NCI-H187 (cell line): ENCODE measurements around the gene ATP1B3.
"Not testable (repeated sequence)": the region's sequence is repeated elsewhere in the genome, so short reads cannot be mapped to it uniquely, and the experiment has no call there.

Source experiments
- DNase-seq, 2 experiments: peaks; one replicate each; lab custom pipeline; 2025; lab: John Stamatoyannopoulos, UW

Gene ATP1B3

DNA sequence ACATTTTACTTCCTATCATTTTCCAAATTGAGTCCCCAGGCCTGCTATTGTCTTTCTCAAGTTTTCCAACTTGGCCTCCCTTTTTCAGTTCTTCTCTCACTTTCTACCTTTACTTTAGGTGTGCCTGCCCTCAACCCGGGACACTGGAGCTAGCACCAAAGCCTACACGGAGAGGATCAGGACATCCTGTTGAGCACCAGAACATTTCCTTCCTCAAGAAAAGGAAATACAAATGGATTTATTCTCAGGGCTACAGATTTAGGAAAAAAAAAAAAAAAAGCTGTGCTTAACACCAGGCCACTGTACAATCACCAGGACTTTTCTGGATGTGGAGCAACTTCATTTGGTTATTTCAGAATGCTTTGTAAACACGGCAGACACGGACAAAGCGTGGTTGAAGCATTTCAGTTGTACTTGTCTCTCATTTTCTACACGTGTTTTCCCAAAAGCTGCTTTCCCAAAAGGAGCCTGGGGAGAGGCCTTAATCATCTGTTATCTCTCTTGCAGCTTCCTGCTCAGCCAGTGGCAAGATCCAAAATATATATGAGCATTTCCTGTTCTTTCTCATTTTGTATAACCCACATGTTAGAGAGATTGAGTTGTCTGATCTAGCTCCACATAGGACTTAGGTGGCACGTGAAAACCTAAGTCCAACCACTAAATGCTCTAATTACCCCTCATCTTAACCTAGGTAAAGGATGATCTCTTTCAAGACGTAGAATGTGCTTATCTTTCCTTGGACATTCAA, 15.5 kb upstream of the ATP1B3 start:
- DNase-seq = no peak

DNA sequence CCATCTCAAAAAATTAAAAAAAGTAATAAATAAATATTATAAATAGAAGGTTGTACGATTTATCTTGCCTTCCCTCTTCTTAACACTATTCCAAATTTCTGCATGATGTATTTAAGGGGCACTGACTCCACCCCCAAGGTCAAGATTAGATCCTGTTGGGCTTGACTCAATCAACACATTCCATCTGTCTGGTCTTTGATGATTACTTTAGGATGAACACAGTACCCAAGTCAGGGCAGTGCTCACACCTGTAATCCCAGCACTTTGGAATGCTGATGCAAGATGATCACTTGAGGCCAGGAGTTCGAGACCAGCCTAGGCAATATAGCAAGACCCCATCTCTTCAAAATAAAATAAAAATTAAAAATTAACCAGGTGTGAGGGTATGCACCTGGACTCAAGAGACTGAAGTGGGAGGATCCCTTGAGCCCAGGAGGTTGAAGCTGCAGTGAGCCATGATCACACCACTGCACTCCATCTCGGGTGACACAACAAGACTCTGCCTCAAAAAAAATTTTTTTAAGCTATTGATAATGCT, 14.1 kb upstream of the ATP1B3 start:
- DNase-seq = no peak

DNA sequence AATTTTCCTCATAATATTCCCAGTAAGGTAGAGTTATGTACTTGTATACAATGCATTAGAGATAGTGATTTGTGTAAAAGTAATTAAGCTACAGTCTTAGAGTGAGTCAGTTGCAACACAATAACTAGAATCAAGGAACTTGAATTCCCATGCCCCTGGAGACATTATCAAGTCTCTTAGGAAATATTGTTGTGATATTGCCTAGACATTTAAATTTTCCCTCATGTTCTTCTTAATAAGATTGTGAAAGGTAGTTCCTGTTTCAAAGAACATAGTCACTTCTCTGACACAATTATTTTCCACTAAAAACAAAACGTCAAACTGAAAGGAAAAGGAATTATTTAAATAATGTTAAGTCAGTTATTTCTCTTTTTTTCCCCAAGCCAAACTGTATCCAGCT, 13.0 kb upstream of the ATP1B3 start:
- DNase-seq = no peak

DNA sequence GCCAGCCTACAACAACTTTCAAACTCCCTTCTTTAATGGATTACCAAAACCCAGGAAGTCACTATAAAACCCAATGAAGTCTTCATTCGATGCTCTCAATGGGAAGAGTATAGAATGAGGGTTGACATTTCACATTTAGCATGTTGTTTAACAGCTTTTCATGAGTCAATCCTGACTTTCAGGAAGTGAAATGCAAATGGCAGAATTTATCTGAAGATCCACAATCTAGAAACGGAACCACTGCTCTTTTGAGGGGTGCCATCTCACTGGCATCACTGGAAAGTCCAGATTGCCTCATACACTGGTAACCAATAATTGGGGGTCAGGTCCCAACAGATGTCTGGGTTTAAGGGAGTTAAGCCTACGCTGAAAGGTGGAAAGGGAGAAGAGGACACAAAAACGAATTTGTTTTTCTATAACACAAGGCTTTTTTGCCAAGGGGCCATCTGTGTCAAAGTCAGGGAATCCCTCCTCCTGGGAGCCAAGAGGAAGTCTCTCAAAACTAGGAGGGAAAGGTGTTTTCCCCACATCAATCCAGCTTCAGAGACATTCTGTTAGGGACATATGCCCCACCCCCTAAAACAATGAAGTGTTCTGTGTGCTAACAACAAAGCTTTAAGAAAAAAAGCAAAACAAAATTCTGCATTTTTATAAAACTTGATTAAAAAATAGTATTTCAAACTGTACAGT, 12.0 kb upstream of the ATP1B3 start:
- no peak for DNase-seq

DNA sequence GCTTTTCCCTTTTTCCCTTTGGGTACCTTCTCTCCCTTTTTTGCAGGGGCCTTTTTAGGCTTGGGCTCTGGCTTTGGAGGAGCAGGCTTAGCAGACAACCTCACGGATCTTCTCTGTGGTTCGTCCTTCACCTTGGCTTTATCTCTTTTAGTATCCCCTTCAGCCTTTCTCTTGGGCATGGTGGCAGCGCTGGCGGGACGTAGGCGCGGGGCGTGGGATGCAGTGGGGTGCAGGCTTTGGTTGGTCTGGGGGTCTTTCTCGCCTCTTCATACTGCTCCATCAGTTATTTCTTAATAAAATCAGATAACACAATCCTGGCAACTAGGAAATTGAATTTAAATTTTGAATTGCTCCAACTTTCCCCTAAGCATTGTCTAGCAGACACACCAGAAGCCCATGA, 11.3 kb upstream of the ATP1B3 start:
- no peak for DNase-seq

DNA sequence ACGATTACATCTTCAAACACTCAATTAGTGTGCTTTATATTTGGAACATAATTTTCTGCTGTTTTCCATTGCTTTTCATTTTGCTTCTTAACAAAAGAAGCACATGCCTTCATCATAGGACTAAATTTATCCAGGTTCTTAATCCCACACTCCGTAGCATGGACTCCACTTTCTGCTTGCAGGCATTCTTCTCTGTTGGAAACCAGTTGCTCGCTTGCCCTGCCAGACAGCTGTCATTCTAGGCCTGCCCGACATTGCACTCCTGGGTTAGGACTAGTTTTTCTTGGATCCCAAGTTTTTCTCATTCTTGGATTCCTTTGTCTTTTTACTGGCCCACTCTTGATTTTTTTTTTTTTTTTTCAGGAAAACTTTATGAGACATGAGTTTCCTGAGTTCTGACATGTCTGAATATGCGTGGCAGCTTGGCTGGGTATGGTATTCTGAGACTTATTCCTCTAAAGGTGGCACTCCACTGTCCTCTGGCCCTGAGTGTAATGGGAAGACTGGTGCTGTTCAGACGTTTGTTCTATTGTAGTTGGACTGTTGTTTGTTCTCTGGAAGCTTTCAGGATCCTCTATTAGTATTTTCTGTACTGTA, 6.3 kb upstream of the ATP1B3 start:
- no peak for DNase-seq

DNA sequence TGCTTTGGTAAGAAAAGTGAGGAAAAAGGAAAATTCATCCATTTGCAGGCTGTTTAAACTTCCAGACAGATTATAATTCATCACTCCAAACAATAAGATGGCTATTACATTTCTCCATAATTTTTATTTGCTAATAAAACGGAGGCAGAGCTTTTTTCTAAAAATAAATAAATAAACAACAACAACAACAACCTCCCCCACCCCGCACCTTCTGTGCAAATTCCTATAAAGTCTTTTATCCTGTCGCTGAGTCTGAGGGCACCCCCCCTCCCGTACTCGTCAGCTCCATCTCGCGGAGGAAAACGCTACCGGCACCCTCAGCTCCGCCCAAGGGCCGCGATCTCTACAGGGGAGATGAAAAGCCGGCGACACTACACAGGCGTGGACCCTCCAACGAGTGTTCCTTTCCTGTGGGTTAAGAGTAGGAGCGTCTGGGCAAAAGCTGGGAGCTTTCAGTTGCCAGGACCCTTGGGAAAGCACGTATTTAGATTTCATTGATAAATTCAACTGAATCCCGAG, 1.0 kb upstream of the ATP1B3 start:
- DNase-seq = peak; percentile 50 to 52

DNA sequence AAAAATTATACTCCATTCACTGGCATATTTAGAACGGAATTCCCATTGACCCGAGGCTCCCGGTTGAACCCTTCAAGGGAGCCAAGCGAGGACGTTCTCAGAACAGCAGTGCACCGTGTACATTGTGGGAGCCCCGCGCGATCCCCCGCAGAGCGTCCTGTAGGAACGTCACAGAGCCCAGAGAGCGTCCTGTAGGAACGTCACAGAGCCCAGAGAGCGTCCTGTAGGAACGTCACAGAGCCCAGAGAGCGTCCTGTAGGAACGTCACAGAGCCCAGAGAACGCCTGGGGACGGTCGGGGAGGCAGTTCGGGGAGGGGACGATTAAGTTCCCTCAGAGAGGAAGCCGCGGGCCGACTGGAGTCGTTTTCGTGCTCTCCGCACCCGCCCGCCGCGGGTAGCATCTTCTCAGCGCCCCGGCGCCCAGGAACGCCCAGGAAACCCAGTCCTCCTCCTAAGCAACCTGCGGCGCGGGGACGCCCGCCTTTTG, 506 bp upstream of the ATP1B3 start:
- peak; percentile 55 for DNase-seq

DNA sequence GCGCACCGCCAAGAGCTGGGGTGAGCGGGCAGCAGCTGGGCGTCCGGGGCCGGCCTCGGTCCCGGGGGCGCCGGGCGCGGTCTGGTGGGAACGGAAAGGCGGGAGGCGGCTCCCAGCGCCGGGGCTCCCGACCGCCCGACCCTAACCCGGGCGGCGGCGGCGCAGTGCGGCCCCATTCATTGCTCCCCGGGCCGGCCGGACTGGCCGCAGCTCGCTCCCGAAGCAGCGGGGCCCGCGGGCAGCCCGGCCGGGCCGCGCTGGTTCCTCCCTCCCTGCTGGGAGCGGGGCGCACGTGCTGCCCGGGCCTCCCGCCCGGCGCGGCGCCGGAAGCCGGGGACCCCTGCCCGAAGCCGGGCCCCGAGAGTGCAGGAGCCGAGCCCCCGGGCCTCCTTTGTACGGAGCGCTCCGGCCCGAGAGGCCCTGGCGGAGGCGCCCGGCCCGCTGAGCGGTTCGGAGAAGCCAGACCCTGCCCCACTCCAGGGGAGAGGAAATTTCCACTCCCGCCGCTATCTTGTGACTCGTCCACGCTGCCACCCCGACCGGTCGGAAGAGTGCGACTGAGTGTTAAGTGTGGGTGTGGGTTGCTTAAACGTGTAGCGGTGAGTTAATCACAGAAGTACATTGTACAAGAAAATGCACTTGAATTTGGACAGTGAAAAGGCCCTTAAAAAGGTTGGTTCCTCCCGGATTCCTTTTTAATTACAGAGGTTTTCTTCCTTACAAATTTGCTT, 613 bp downstream of the ATP1B3 start:
- DNase-seq = no peak

DNA sequence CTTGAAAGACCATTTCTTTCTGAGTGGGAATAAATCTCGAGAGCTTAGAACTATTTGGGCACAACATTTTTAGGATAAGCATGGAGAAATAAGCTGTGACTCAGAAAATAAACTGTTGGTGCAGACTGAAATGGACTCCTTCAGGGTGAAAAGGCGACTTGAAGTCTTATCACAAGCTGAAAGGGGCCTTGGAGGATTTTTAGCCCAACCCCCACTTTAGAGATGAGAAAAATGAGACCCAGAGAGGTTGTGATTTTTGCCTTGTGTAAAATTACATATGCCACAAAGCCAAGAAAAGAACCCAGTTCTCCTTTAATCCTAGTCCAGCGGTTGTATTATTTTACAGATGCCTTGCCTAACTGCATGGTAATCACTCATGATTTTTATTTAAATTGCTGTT, 1.5 kb downstream of the ATP1B3 start:
- no peak for DNase-seq

DNA sequence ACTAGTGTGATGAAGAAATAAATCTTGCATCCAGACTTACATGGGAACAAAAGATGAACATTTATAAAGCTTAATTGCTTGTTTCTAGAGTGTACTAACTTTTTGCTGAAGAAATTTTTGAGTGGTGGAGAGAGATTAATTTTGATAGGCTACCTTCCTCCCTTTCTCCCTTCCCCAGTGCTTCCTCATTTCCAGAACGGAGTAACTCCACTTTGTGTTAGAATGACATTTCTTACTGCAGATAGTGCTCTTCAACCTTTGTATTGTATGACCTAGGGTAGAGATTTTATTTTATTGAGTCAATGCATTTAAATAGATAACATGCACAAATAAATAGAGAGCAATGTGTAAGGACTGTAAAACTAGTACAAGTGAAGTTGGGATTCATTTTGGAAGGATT, 1.9 kb downstream of the ATP1B3 start:
- DNase-seq = no peak

DNA sequence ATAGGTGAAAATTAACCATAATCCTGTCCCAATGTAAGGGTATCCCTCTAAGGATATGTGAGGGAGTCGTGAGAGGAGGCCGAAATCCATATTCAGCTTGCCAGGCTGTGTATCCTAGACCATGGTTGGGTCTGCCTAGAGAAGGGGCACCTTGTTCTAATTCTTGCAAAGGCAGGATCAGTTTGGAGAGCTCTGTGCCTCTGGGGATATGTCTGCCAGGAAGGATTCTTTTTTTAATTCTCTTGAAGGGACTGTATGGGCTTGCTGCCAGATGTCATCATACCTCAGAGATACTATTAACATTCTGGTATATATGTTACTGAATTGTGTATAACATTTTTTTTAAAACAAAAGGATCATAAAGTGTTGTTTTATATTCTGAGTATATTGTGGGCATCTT, 2.4 kb downstream of the ATP1B3 start:
- DNase-seq = no peak

DNA sequence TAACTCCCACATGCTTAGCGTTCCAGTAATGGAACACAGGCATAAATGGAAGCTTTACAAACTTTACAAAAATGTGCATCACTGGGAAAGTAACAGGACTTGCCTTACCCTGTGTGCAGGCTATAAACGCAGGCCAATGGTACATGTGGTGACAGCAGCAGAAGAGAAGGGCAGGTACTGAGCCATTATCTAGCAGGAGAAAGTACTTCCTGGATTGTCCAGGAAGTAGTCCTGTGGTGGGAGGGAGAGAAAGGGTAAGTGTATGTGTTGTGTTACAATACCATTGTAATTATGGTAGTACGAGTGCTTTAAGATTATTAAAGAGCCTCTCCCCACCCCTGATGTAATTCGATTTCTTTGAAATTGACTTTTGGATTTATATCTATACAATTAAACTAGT, 5.3 kb downstream of the ATP1B3 start:
- DNase-seq = no peak

DNA sequence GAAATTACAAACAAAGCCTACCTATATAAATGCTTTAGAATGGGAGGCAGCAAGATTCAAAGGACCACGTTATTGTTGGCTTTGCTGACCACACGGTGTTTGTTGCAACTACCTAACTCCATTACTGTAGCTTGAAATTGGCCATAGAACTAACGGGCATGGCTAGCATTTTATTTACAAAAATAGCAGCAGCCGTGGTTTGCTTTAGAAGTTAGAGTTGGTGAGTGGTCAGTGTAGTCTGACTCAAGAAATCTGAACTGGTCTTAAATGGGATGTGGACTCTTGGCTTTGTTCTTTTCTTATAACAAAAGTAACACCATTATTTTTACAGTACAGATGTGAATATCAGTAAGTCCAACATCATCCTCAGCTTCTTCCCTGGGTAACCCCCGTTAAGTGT, 10.6 kb downstream of the ATP1B3 start:
- no peak for DNase-seq

DNA sequence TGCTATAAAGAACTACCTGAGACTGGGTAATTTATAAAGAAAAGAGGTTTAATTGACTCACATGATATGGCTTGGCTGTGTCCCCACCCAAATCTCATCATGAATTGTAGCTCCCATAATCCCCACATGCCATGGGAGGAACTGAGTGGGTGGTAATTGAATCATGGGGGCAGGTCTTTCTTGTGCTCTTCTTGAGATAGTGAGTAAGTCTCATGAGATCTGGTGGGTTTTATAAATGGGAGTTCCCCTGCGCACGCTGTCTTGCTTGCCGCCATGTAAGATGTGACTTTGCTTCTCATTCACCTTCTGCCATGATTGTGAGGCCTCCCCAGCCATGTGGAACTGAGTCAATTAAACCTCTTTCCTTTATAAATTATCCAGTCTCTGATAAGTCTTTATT, 12.1 kb downstream of the ATP1B3 start:
- not testable (repeated sequence) for DNase-seq

DNA sequence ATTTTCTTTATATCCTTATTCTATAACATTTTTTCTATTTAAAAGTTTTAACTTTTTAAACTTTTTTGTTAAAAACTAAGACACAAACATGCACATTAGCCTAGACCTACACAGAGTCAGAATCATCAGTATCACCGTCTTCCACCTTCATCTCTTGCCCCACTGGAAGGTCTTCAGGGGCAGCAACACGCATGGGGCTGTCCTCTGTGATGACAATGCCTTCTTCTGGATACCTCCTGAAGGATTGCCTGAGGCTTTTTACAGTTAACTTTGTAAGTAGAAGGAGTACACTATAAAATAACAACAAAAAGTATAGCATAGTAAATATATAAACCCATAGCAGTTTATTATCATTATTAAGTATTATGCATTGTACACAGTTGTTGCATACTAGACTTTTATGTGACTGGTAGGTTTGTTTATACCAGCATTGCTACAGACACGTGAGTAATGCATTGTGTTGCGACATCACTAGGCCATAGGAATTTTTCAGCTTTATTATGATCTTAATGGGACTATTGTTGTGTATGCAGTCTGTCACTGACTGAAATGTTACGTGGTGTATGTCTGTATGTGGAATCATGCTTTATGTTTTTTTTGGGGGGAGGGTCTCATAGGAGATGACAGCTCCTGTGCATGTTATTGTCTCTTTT, 18.2 kb downstream of the ATP1B3 start:
- DNase-seq = no peak

DNA sequence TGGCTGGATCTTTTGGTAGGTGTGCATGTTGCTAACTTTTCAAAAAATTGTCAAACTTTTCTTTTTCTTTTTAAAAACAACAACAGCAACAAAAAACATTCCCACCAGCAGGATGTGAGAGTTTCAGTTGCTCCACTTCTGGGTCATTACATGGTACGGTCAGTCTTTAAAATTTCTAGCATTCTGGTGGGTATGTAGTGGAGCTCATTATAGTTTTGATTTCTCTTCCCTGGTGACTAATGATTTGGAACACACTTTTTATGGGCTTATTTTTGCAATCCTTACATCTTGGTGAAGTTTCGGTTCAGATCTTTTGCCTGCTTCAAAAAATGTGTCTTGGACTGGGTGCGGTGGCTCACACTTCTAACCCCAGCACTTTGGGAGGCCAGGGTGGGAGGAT, 19.3 kb downstream of the ATP1B3 start:
- DNase-seq = no peak

DNA sequence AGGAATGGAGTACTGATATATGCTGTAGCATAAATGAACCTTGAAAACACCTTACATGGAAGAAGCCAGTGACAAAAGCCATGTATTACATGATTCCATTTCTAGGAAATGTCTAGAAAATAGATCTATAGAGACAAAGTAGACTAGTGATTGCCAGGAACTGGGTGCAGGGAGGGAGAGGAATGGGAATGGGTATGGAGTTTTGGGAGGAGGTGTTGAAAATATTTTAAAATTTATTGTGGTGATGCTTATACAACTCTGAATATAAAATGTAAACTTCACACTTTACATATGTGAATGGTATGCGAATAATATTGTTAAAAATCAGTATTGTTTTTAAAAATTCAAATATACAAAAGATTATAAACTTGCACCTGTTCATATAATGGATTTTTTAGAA, 22.5 kb downstream of the ATP1B3 start:
- no peak for DNase-seq

DNA sequence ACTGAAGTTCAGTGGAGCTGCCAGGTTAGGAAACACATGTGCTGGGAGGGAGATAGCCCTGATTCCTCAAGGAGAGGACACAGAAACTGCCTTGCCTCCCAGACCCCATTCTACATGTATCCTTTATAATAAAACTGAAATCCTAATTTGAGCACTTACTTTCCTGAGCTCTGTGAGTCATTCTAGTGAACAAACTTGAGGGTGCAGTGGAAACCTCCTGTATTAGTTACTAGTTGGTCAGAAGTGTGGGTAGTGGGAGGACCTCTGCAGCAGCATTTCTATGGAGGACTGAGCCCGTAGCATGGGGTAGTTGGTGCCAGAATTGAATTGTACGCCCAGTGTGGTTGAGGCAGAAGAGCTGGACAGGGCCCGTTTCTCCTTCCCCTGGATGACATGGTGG, 23.9 kb downstream of the ATP1B3 start:
- DNase-seq = no peak

DNA sequence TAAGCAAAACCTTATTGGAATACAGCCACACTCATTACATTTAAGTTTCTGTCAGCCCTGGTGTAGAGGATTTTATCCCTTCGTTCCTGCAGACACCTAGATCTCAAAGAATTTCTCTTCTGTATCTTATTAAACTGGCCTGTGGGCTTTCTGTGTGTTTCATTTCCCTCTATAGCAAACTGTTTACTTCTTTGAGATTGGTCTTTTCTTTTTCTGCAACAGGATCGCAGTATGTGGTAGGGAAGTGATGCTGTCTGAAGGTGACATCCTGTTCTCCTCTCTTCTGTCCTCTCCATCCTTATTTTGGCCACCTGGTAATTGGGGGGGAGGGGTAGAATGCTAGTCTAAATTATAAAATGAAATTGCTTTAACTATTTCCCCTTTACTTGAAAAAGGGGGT, 25.5 kb downstream of the ATP1B3 start:
- DNase-seq = no peak

DNA sequence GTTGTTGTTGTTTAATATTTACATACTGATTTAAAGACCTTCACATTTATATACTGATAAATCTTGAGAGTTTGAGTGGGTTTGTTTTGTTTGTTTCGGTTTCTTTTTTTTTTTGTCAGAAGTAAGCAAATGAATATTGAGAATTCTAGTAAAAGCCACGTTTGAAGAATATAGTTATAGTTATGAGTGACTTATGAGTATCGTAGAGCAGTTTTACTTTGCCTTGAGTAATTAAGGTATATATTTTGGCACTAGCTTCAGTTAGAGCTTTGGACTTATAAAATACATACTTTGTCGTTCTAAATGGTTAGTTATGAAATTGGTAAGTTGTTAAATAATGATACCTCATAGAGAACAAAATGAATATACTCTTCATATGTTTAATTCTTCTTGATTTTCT, 27.8 kb downstream of the ATP1B3 start:
- no peak for DNase-seq

DNA sequence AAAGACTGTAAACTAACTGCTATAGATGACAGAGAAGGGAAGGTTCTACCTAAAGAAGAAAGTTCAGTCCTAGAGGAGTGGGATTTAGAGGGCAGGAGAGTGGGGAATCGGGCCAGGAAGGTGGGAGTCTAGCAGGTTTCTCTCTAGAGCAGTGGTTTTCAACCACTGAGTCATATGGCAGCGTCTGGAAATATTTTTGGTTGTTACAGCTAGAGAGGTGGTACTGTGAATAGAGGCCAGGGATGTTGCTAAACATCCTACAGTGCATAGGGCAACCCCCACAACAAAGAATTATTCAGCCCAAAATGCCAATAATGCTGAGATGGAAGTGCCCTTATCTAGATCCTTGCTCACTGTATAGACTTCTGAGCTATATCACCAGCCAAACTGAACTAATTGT, 28.7 kb downstream of the ATP1B3 start:
- DNase-seq = no peak
